Measurements from ENCODE around the gene OR4X1.
"Not testable (repeated sequence)": the region's sequence is repeated elsewhere in the genome, so short reads cannot be mapped to it uniquely, and the experiment has no call there.

OR4X1 gene, protein sequence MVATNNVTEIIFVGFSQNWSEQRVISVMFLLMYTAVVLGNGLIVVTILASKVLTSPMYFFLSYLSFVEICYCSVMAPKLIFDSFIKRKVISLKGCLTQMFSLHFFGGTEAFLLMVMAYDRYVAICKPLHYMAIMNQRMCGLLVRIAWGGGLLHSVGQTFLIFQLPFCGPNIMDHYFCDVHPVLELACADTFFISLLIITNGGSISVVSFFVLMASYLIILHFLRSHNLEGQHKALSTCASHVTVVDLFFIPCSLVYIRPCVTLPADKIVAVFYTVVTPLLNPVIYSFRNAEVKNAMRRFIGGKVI

DNA sequence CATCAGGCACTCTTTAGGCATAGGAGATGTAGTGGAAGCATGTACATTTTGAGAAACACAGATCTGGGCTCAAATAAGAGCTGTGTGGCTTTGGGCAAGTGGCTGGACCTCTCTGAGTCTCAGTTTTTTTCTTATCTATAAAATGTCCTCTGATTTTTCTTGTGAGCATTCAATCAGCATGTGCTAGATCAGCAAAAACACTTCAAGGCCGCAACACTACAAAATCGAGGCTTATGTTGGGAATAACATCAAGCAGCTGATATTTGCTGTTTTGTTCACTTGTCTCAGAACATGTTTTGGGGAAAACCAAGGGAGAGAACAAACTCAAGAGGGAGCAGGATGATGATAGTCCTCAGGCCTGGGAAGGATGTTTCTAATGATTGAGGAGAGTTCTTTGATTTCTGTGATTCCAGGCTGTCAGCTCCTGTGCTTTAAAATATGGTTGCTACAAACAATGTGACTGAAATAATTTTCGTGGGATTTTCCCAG is at the start of gene OR4X1:
OR4X1 (plus strand) TSS at position 439 of the 489 bp plus-strand sequence; CDS start at position 439, 0 bp downstream.
- no peak for DNase-seq (ENCODE audit: low spot score)

DNA sequence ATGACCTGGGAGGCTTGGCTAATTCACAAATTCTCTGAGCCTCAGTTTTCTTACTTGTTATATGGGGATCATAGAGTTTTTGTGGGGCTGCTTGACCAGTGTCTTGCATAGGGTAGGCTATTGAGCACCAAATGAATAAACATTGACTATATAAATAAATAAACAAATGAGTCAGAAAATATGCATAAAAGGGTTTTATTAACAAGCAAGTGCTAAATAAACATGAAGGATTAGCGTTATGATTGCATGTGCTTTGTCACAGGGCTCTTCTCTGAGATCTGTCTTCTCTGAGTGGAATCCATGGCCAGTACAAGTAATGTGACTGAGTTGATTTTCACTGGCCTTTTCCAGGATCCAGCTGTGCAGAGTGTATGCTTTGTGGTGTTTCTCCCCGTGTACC is 47.2 kb upstream of the OR4X1 start, which contains the start of gene OR4B1:
OR4B1 (plus strand) TSS at position 301 of the 400 bp plus-strand sequence; CDS start at position 301, 0 bp downstream.
- no peak for DNase-seq (ENCODE audit: low spot score)

DNA sequence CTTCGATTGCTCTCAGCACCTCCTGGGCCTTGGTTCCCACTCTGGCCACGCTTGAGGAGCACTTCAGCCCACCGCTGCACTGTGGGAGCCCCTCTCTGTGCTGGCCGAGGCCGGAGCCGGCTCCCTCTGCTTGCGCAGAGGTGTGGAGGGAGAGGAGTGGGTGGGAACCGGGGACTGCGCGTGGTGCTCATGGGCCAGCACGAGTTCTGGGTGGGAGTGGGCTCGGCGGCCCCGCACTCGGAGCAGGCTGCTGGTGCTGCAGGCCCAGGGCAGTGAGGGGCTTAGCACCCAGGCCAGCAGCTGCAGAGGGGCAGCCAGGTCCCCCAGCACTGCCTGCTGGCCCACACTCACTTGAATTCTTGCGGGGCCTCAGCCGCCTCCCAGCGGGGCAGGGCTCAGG is 34.9 kb upstream of the OR4X1 start:
- no peak for DNase-seq (ENCODE audit: low spot score)

DNA sequence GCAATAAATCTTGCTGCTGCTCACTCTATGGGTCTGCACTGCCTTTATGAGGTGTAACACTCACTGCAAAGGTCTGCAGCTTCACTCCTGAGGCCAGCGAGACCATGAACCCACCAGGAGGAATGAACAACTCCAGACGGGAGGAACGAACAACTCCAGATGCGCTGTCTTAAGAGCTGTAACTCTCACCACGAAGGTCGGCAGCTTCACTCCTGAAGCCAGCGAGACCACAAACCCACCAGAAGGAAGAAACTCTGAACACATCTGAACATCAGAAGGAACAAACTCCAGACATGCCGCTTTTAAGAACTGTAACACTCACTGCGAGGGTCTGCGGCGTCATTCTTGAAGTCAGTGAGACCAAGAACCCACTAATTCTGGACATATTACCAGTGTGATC is 33.6 kb upstream of the OR4X1 start:
- not testable (repeated sequence) for DNase-seq (ENCODE audit: low spot score)

DNA sequence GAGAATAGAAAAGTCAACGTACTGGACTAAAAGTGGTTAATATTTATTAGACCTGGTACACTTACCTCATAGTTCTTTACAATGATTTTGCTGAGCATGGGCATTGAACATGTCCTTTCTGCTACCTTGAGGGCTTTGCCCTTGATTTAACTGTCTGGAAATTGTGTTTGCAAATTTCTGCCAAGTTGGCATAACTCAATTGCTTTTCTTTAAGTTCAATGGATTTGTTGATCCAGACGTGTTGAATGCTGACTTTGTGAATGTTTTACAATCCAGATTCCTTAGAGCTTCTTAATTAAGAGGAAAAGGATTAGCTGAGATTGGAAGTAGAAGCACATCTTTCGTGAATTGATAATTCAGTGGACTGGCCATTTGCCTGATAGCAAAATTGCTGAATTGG is 25.9 kb upstream of the OR4X1 start:
- DNase-seq (ENCODE audit: low spot score): no peak

DNA sequence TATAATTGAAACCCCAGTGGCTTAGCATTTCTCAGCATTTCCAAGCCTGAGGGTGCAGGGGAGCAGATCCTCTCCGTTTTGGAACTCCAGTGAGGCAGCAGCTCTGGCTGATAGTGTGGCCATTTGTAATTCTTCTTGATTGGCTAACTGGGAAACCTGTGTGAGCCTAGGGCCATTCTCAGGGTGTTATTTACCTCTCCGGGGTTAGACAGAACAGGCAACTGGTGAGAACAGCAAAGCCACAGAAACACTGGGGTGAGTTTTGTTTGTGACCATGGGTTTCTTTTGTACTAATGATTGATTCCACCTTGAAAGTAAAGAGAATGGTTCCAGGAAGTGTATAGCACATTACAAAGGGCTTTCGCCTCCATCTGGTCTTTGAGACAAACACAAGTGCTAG is 21.2 kb upstream of the OR4X1 start:
- no peak for DNase-seq (ENCODE audit: low spot score)

DNA sequence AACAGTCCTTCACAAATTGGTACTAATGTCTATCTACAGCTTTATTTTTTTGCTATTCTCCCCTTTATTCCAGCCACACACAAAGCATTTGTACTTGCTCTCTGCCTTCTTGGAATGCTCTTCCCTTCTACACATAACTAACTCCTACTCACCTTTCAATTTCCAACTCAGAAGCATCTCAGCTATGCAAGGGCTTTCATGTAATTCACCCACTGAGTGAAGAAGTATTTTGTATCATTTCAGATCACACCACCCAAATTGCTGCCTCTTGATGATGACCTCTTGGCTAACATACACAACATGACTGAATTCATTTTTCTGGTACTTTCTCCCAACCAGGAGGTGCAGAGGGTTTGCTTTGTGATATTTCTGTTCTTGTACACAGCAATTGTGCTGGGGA is 18.9 kb upstream of the OR4X1 start, which contains the start of gene OR4X2:
OR4X2 (plus strand) TSS at position 301 of the 400 bp plus-strand sequence; CDS start at position 301, 0 bp downstream.
- no peak for DNase-seq (ENCODE audit: low spot score)

DNA sequence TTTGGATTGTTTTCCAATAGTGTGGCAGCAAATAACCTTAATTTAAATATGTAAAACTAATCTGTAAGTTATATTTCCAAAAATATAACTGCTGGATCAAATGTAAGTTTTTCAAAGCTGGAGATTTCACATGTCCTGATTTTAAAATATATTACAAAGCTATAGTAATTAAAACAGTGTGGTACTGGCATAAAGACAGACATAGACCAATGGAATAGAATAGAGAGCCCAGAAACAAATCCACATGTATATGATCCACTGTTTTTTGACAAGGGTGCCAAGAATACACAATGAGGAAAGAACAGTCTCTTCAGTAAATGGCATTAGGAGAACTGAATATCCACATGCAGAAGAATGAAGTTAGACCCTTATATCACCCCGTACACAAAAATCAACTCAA is 14.8 kb upstream of the OR4X1 start:
- DNase-seq (ENCODE audit: low spot score): no peak

DNA sequence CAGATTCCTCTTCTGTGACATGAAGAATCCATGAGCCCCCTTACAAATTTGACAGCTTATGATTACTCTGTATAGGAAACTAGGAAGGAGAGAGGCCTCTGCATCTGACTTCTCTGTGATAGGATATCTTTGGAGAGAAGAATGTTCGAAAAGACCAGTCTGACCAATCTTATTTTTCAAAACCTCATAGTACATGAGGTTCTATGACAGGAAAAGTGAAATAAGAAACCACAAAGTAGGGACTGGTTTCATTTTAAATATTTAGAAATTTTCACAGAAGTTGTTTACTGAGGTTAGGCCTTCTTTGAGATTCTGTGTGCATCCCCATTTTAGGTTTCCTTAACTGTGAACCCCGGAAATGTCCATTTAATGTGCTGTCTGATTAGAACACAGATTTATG is 2.1 kb upstream of the OR4X1 start:
- no peak for DNase-seq (ENCODE audit: low spot score)

DNA sequence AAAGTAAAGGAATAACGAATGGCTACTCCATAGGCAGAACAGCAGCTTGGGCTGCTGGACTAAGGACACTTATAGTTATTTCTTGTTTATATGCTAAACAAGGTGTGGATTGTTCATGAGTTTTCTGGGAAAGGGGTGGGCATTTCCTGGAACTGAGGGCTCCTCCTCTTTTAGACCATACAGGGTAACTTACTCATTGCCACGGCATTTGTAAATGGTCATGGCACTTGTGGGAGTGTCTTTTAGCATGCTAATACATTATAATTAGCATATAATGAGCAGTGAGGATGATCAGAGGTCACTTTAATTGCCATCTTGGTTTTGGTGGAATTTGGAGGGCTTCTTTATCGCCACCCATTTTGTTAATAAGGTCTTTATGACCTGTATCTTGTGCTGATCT is 7.0 kb downstream of the OR4X1 start:
- DNase-seq (ENCODE audit: low spot score): no peak

DNA sequence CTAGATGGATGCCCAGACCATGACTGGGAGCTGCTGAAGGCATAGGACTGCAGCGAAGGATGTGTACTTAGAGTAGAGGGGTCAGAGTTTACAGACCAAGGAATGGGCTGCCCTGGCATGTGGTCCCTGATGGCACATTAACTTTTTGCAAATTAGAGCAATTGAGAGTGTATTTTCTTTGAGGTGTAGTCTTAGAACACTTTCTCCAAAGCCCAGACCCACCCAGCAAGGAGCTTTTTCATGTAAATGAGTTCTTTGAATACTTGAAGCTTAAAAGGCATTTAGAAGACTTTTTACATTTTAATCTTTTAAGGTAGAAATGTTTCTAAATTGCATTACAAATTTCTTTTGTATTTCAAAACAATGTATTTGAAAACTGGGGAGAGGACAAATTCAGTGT is 8.9 kb downstream of the OR4X1 start:
- DNase-seq (ENCODE audit: low spot score): no peak

DNA sequence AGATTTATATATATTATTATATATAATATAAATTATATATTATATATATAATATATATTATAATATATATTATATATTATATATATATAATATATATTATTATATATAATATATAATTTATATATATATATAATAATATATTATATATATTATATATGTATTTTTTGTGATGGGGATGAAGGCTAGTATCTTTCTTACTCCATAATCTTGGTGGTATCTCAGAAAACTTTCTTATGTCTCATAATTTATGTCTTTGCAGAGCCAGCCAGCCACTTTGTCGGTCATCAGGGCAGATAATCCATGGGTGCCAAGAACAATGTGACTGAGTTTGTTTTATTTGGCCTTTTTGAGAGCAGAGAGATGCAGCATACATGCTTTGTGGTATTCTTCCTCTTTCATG is 42.3 kb downstream of the OR4X1 start, which contains the start of gene OR4S1:
OR4S1 (plus strand) TSS at position 301 of the 400 bp plus-strand sequence; CDS start at position 301, 0 bp downstream.
- no peak for DNase-seq (ENCODE audit: low spot score)

DNA sequence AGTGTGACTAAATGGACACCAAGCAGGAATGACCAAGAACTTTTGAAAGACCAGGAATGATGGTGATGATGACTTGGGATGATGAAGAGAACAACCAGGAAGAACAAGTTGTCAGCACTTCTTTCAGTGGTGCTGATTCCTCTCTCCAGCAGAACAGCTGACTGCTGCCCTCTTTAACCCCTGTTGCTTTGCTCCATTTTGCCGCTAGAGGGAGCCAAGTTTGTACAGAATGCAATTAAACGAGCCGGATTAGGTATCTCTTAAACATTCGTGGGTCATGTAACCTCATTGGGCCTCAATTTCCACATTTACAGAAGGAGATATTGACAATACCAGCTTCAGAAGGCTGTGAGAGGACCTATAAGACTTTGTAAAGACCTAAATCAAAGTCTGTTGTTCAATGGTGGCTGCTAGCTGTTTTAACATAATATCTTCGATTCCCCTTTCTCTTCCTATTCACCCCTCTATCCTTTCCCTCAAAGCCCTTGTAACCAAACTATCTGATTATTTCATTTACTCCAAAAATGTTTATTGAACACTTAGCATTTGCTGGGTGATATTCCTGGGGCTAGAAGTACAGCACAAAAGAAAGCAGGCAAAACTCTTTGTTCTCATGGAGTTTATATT is 44.2 kb downstream of the OR4X1 start:
- DNase-seq (ENCODE audit: low spot score): peak; percentile 43

DNA sequence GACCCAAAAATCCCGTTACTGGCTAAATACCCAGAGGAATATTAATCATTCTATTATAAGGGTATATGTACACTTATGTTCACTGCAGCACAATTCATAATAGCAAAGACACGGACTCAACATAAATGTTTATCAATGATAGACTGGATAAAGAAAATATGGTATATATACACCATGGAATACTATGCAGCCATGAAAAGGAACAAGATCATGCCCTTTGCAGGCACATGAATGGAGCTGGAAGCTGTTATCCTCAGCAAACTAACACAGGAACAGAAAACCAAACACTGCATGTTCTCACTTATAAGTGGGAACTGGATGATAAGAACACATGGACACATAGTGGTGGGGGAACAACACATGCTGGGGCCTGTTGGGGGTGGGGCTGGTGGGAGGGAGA is 49.9 kb downstream of the OR4X1 start:
- DNase-seq (ENCODE audit: low spot score): not testable (repeated sequence)
